Neural cell (in vitro differentiated cells): ENCODE data around the gene KCNQ1OT1. TPM values are rescaled to one million over a fixed set of nuclear protein-coding genes. Genes with fewer than 3 reads are reported as not detected.

Source experiments
- H2AFZ ChIP-seq: fragments of 200-600, 300-800 bp; sonication (generic), shearing (Covaris generic); 2 replicates; pipeline ENCODE4 v1.6.0; 2014; ENCODE audit warnings: low read depth, mild to moderate bottlenecking, antibody characterized with exemption, low read length, moderate library complexity
- H3F3A ChIP-seq: fragments of 200-600 bp; shearing (Covaris generic); 2 replicates; pipeline ENCODE4 v1.6.1; 2016; ENCODE audit warnings: mild to moderate bottlenecking, moderate library complexity, mixed read lengths, antibody characterized with exemption, low read length; ENCODE audit not compliant: insufficient read depth, poor library complexity, severe bottlenecking
- H3K27ac ChIP-seq: fragments of 200-600, 300-800 bp; sonication (generic), shearing (Covaris generic); 2 replicates; pipeline ENCODE4 v1.5.1; 2014; ENCODE audit warnings: mild to moderate bottlenecking, low read length, moderate library complexity
- H3K27me3 ChIP-seq: fragments of 300-800, 200-600 bp; sonication (generic), shearing (Covaris generic); 2 replicates; pipeline ENCODE4 v1.6.0; 2014; ENCODE audit warnings: mild to moderate bottlenecking, low read depth, low read length, moderate library complexity; ENCODE audit not compliant: insufficient read depth
- H3K36me3 ChIP-seq: fragments of 300-800, 200-600 bp; sonication (generic), shearing (Covaris generic); 2 replicates; pipeline ENCODE4 v1.5.1; 2014; ENCODE audit warnings: mild to moderate bottlenecking, antibody characterized with exemption, low read length, moderate library complexity; ENCODE audit not compliant: insufficient read depth
- H3K4me2 ChIP-seq: fragments of 300-800, 200-600 bp; sonication (generic), shearing (Covaris generic); 2 replicates; pipeline ENCODE4 v1.6.0; 2014; ENCODE audit warnings: mild to moderate bottlenecking, low read length
- H3K4me3 ChIP-seq: fragments of 300-800, 200-600 bp; sonication (generic), shearing (Covaris generic); 2 replicates; pipeline ENCODE4 v1.5.1; 2014; ENCODE audit warnings: mild to moderate bottlenecking, low read length, moderate library complexity
- H3K79me2 ChIP-seq: fragments of 200-600 bp; shearing (Covaris generic); replicated peaks from 2 replicates; pipeline ENCODE4 v1.6.0; 2014; ENCODE audit warnings: mild to moderate bottlenecking, low read length, moderate library complexity; ENCODE audit not compliant: insufficient read depth
- H3K9ac ChIP-seq: fragments of 300-800, 200-600 bp; sonication (generic), shearing (Covaris generic); 2 replicates; pipeline ENCODE4 v1.6.1; 2016; ENCODE audit warnings: mild to moderate bottlenecking, low read length, mixed read lengths
- H3K9me2 ChIP-seq: fragments of 200-600 bp; shearing (Covaris generic); 2 replicates; pipeline ENCODE4 v1.6.1; 2016; ENCODE audit warnings: mild to moderate bottlenecking, low read length, mixed read lengths; ENCODE audit not compliant: insufficient read depth
- H3K9me3 ChIP-seq: fragments of 200-600, 300-800 bp; sonication (generic), shearing (Covaris generic); 2 replicates; pipeline ENCODE4 v1.6.1; 2016; ENCODE audit warnings: mild to moderate bottlenecking, mixed run types, low read length, moderate library complexity, mixed read lengths
- H4K20me1 ChIP-seq: fragments of 200-600 bp; shearing (Covaris generic); 2 replicates; pipeline ENCODE4 v1.6.1; 2016; ENCODE audit warnings: mild to moderate bottlenecking, mixed run types; ENCODE audit not compliant: insufficient read depth
- CTCF ChIP-seq: fragments of 450-650 bp; IDR thresholded peaks from 2 replicates; pipeline ENCODE4 v1.5.1; 2014; ENCODE audit warnings: antibody characterized with exemption, mild to moderate bottlenecking, moderate library complexity; ENCODE audit not compliant: poor library complexity, severe bottlenecking
- EP300 ChIP-seq: fragments of 450-650 bp; conservative IDR thresholded peaks from 2 replicates; pipeline ENCODE4 v1.6.1; 2014; ENCODE audit warnings: antibody characterized with exemption, mild to moderate bottlenecking, moderate library complexity; ENCODE audit not compliant: poor library complexity, severe bottlenecking
- MXI1 ChIP-seq: fragments of 450-650 bp; conservative IDR thresholded peaks from 2 replicates; pipeline ENCODE4 v1.6.1; 2014; ENCODE audit warnings: antibody characterized with exemption, mild to moderate bottlenecking; ENCODE audit not compliant: poor library complexity, severe bottlenecking
- RAD21 ChIP-seq: fragments of 450-650 bp; conservative IDR thresholded peaks from 2 replicates; pipeline ENCODE4 v1.6.1; 2014; ENCODE audit warnings: antibody characterized with exemption, mild to moderate bottlenecking, moderate library complexity
- REST ChIP-seq: IDR thresholded peaks from 2 replicates; pipeline ENCODE4 v1.6.1; 2012; ENCODE audit warnings: borderline replicate concordance
- SMC3 ChIP-seq: fragments of 450-650 bp; conservative IDR thresholded peaks from 2 replicates; pipeline ENCODE4 v1.6.1; 2014; ENCODE audit warnings: antibody characterized with exemption, mild to moderate bottlenecking, moderate library complexity; ENCODE audit not compliant: poor library complexity
- TAF1 ChIP-seq: IDR thresholded peaks from 2 replicates; pipeline ENCODE4 v1.6.1; 2012; ENCODE audit warnings: low read depth
- polyA plus RNA-seq: library from polyadenylated mRNA; depleted of rRNA; stranded (reverse); fragments of >200 nt; gene quantifications from 2 replicates; pipeline ENCODE4 v1.2.3, GENCODE V29; 2014

Gene KCNQ1OT1
- polyA plus RNA-seq, 1 donor from 2014 or later: 0.12 TPM

- Histone ChIP-seq H3K9me3 (no peaks in the 10 kb centered on the region), H3K9me2 (no peaks in the 10 kb centered on the region), H2AFZ (no peak overlapping the region), H3K9ac (no peak overlapping the region), H3K4me3 (no peak overlapping the region), H3K4me2 (no peak overlapping the region), H3K36me3 (no peaks in the 10 kb centered on the region), H3K79me2 (no peaks in the 10 kb centered on the region), H3K27ac (no peak overlapping the region), H3K27me3 (no peaks in the 10 kb centered on the region), H4K20me1 (no peaks in the 10 kb centered on the region), H3F3A (no peaks in the 10 kb centered on the region)
- TF ChIP-seq EP300: no peak
- no peak for TF ChIP-seq TAF1
- TF ChIP-seq REST: no peak
- TF ChIP-seq CTCF: no peak
- no peak for TF ChIP-seq MXI1
- no peak for TF ChIP-seq RAD21
- TF ChIP-seq SMC3: no peak
These were observed 121.5 kb downstream of the KCNQ1OT1 start for GRCh38 chr11:2577991-2578928.

GRCh38 chr11:2577031-2577990 is 122.5 kb downstream of the KCNQ1OT1 start:
- Histone ChIP-seq H3K9me2 (no peaks in the 10 kb centered on the region), H3K27me3 (no peaks in the 10 kb centered on the region)
- TF ChIP-seq RAD21: no peak
- no peak for TF ChIP-seq REST

More at GRCh38 chr11:2577031-2577990, 122.5 kb downstream of the KCNQ1OT1 start:
- Histone ChIP-seq H3K27ac (no peak overlapping the region), H3K9ac (no peak overlapping the region), H3F3A (no peaks in the 10 kb centered on the region), H3K36me3 (no peaks in the 10 kb centered on the region), H4K20me1 (no peaks in the 10 kb centered on the region), H3K4me3 (no peak overlapping the region), H3K79me2 (no peaks in the 10 kb centered on the region), H2AFZ (no peak overlapping the region), H3K4me2 (no peak overlapping the region), H3K9me3 (no peaks in the 10 kb centered on the region)
